ENCODE data around the gene NUDT19.
"Not testable (repeated sequence)": the region's sequence is repeated elsewhere in the genome, so short reads cannot be mapped to it uniquely, and the experiment has no call there.

Gene NUDT19

GRCh38 chr19:32702010-32702409, 10.4 kb downstream of the NUDT19 start (continued):
- TF ChIP-seq ZNF398 (tag by site-specific recombination; IDR thresholded peaks at IDR 0.05) (no peak), ZNF513 (tag by site-specific recombination; IDR thresholded peaks at IDR 0.05) (no peak), ZNF670 (tag by site-specific recombination; IDR thresholded peaks at IDR 0.05; ENCODE audit: low read depth) (no peak), ZNF518A (tag by site-specific recombination; conservative IDR thresholded peaks at IDR 0.05; ENCODE audit: low read depth) (no peak), ZNF324 (tag by site-specific recombination; IDR thresholded peaks at IDR 0.05) (no peak), ZNF791 (tag by site-specific recombination; IDR thresholded peaks at IDR 0.05) (no peak), YY2 (tag by site-specific recombination; IDR thresholded peaks at IDR 0.05) (no peak), GLIS1 (tag by site-specific recombination; IDR thresholded peaks at IDR 0.05) (no peak), ZNF510 (tag by site-specific recombination; IDR thresholded peaks at IDR 0.05; ENCODE audit: insufficient replicate concordance) (no peak), OVOL3 (tag by site-specific recombination; IDR thresholded peaks at IDR 0.05) (no peak), ZNF155 (tag by site-specific recombination; IDR thresholded peaks at IDR 0.05) (no peak), ZNF639 (tag by site-specific recombination; IDR thresholded peaks at IDR 0.05) (no peak), HIC1 (tag by site-specific recombination; IDR thresholded peaks at IDR 0.05) (no peak)

- Histone ChIP-seq H3K4me1 (ENCODE audit: control insufficient read depth, insufficient read depth, low read length) (peaks cover 19% of the 10 kb centered on the region), H3K9me3 (ENCODE audit: control insufficient read depth, insufficient read depth, low read depth, low read length) (peaks cover 13% of the 10 kb centered on the region), H3K36me3 (ENCODE audit: control insufficient read depth in 2 of 2, insufficient read depth in 1 of 2, low read length in 2 of 2) (peaks cover 79 to 85% of the 10 kb centered on the region in 2 experiments)
- CTCF ChIA-PET: interaction anchor here (0.6 to 1.3 kb wide), 5 partner anchors 11 to 1338 kb away, joined by 3 to 4 read pairs (median 3); no protein-coding TSS in a partner anchor
- H3K27ac ChIP-seq (ENCODE audit: extremely low read depth, low read depth, low read length); POLR2A ChIA-PET; H3K4me3 ChIP-seq (ENCODE audit: low read depth, low read length): not testable (repeated sequence)
- TF ChIP-seq ZNF610 (tag by site-specific recombination; IDR thresholded peaks at IDR 0.05; ENCODE audit: borderline replicate concordance) (peak; percentile 21; the same call in 1 of the 2 replicates), SETDB1 (IDR thresholded peaks at IDR 0.05; ENCODE audit: insufficient read length, low read length) (peak; percentile 59), ZNF202 (tag by site-specific recombination; IDR thresholded peaks at IDR 0.05; ENCODE audit: borderline replicate concordance) (peak; percentile 42; the same call in 1 of the 2 replicates), ZNF76 (tag by site-specific recombination; IDR thresholded peaks at IDR 0.05; ENCODE audit: borderline replicate concordance, low read depth) (0 out of 2 replicates have a peak, but pooled peaks have one; percentile 27)
Observed at GRCh38 chr19:32704006-32704405, 12.4 kb downstream of the NUDT19 start.

Data from HEK293 (cell line).